Nephron (organoid): ENCODE measurements around the gene IL32.

Experiments
- H3K27ac Mint-ChIP-seq, 3 experiments: 2 replicates each; pipeline ENCODE4 v1.8.0; 2020; ENCODE audit warnings: mixed read lengths in 3 of 3, mild to moderate bottlenecking in 2 of 3, moderate library complexity in 1 of 3
- H3K27me3 Mint-ChIP-seq: 2 replicates; pipeline ENCODE4 v1.8.0; 2021; ENCODE audit warnings: low read depth, mild to moderate bottlenecking, moderate library complexity, mixed read lengths
- H3K36me3 Mint-ChIP-seq: 2 replicates; pipeline ENCODE4 v1.8.0; 2020; ENCODE audit warnings: low read depth, mixed read lengths
- H3K4me1 Mint-ChIP-seq: 2 replicates; pipeline ENCODE4 v1.8.0; 2020; ENCODE audit warnings: mixed read lengths
- H3K4me3 Mint-ChIP-seq, 3 experiments: 2 replicates each; pipeline ENCODE4 v1.8.0; 2020; ENCODE audit warnings: mild to moderate bottlenecking in 3 of 3, mixed read lengths in 3 of 3, moderate library complexity in 2 of 3
- H3K9me3 Mint-ChIP-seq: 2 replicates; pipeline ENCODE4 v1.8.0; 2020; ENCODE audit warnings: mixed read lengths
- CTCF ChIP-seq, 3 experiments: fragments of 200-600 bp; sonication (generic); IDR thresholded peaks; one replicate each; pipeline ENCODE4 v1.5.0; 2021; ENCODE audit warnings: antibody characterized with exemption in 3 of 3; ENCODE audit not compliant: unreplicated experiment in 3 of 3

Gene IL32

GRCh38 chr16:3020247-3020603, 45.2 kb upstream of the IL32 start, which contains the start of gene TNFRSF12A:
Gene TNFRSF12A, plus strand, starts transcription at chr16:3020368. Its CDS starts 30 bp downstream, at chr16:3020398.
- Mint-ChIP-seq H3K9me3 (no peaks in the 10 kb centered on the region), H3K27ac (peak within 1 kb of the TSS; percentile 85 to 96 (median 87)), H3K27me3 (peaks cover 38% of the 10 kb centered on the region), H3K4me3 (peak within 1 kb of the TSS; percentile 90 to 92 (median 92)), H3K4me1 (peaks cover 33% of the 10 kb centered on the region), H3K36me3 (peaks cover 3% of the 10 kb centered on the region)
- TF ChIP-seq CTCF (IDR thresholded peaks at IDR 0.05; ENCODE audit: unreplicated experiment in 3 of 3) = no peak

- TF ChIP-seq CTCF (IDR thresholded peaks at IDR 0.05; ENCODE audit: unreplicated experiment in 3 of 3) = no peak
- H3K4me3 Mint-ChIP-seq = peak overlapping the region; percentile 90 to 92 (median 92)
- H3K4me1 Mint-ChIP-seq = peaks cover 33% of the 10 kb centered on the region
- peaks cover 4% of the 10 kb centered on the region for H3K36me3 Mint-ChIP-seq
- peak overlapping the region; percentile 85 to 96 (median 87) for H3K27ac Mint-ChIP-seq
- H3K27me3 Mint-ChIP-seq = peaks cover 34% of the 10 kb centered on the region
- no peaks in the 10 kb centered on the region for H3K9me3 Mint-ChIP-seq
These were observed 44.6 kb upstream of the IL32 start for GRCh38 chr16:3020604-3021448.

- Mint-ChIP-seq H3K9me3 (no peaks in the 10 kb centered on the region), H3K36me3 (peaks cover 12% of the 10 kb centered on the region), H3K27me3 (peaks cover 33% of the 10 kb centered on the region), H3K4me1 (peaks cover 33% of the 10 kb centered on the region), H3K4me3 (peak overlapping the region; percentile 90 to 92 (median 92)), H3K27ac (peak overlapping the region; percentile 85 to 96 (median 87))
- TF ChIP-seq CTCF (IDR thresholded peaks at IDR 0.05; ENCODE audit: unreplicated experiment in 3 of 3) = peak in 2 of 3 experiments; percentile 30 to 42
These were observed 43.8 kb upstream of the IL32 start for GRCh38 chr16:3021449-3022207.

- Mint-ChIP-seq H3K27me3 (peaks cover 29% of the 10 kb centered on the region), H3K36me3 (peaks cover 12% of the 10 kb centered on the region), H3K4me3 (peak overlapping the region; percentile 90 to 92 (median 92)), H3K9me3 (no peaks in the 10 kb centered on the region), H3K27ac (peak overlapping the region; percentile 85 to 96 (median 87)), H3K4me1 (peaks cover 33% of the 10 kb centered on the region)
- TF ChIP-seq CTCF (IDR thresholded peaks at IDR 0.05; ENCODE audit: unreplicated experiment in 3 of 3) = no peak
These were observed 43.2 kb upstream of the IL32 start for GRCh38 chr16:3022208-3022683.

GRCh38 chr16:3022684-3023414, 42.6 kb upstream of the IL32 start:
- Mint-ChIP-seq H3K4me3 (peak overlapping the region; percentile 90 to 92 (median 92)), H3K27ac (peak overlapping the region; percentile 85 to 96 (median 87)), H3K4me1 (peaks cover 33% of the 10 kb centered on the region), H3K9me3 (no peaks in the 10 kb centered on the region), H3K27me3 (peaks cover 27% of the 10 kb centered on the region), H3K36me3 (peaks cover 12% of the 10 kb centered on the region)
- no peak for TF ChIP-seq CTCF (IDR thresholded peaks at IDR 0.05; ENCODE audit: unreplicated experiment in 3 of 3)
